Rectal smooth muscle tissue (tissue), 1 donor: ENCODE measurements around the gene MRPL20.

Experiments
- H3K27ac ChIP-seq: one replicate; pipeline ENCODE4 v1.7.0; 2013; ENCODE audit warnings: low read depth, low read length, inconsistent platforms
- H3K27me3 ChIP-seq: one replicate; pipeline ENCODE4 v1.7.0; 2013; ENCODE audit warnings: low read length; ENCODE audit not compliant: control insufficient read depth, insufficient read depth
- H3K36me3 ChIP-seq: one replicate; pipeline ENCODE4 v1.7.0; 2013; ENCODE audit warnings: low read length; ENCODE audit not compliant: control insufficient read depth, insufficient read depth
- H3K4me1 ChIP-seq: one replicate; pipeline ENCODE4 v1.7.0; 2013; ENCODE audit warnings: low read length; ENCODE audit not compliant: control insufficient read depth, insufficient read depth
- H3K4me3 ChIP-seq: one replicate; pipeline ENCODE4 v1.7.0; 2013; ENCODE audit warnings: low read length
- H3K9ac ChIP-seq: one replicate; pipeline ENCODE4 v1.7.0; 2013; ENCODE audit warnings: low read length

Gene MRPL20

DNA sequence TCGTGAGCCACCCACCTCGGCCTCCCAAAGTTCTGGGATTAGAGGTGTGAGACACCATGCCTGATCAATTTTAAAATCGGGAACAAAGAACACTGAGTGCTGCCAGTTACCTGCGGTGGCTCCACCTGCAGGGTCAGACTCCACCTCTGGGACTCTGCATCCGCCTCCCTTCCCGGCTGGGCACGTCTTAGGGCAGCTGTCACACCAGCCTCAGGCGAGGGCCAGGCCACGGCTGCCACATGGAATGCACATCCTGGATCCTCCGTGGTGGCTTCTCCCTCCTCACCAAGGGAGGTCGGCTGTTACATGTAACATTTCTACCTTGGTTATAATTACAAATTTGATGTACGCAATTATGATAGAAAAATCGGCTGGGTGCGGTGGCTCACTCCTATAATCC lies 42.8 kb downstream of the MRPL20 start:
- peaks cover 3% of the 10 kb centered on the region for H3K27me3 ChIP-seq
- H3K4me3 ChIP-seq = no peak overlapping the region
- H3K9ac ChIP-seq = no peak overlapping the region
- peaks cover 20% of the 10 kb centered on the region for H3K4me1 ChIP-seq
- no peaks in the 10 kb centered on the region for H3K36me3 ChIP-seq
- H3K27ac ChIP-seq = no peak overlapping the region

DNA sequence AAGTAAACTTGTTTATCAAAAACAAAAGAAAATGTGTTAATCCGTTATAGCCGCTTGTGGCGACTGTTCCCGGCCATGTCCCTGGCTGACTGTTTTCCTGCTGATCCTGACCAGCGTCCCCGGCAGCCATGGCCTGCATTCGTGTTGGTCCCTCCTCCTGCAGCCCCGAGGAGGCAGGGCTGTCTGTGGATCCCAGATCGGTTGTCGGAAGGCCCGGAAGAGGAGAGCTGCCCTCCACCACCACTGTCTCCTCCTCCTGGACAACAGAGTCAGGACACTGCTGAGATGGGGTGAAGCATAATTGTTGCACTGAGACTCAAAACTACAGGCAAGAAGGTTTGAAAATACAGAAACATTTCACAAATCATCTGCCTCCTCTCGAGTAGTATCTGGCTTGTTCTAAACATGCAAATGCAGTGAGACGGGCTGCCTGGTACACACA lies 45.1 kb downstream of the MRPL20 start:
- peaks cover 25% of the 10 kb centered on the region for H3K4me1 ChIP-seq
- H3K4me3 ChIP-seq = no peak overlapping the region
- H3K27me3 ChIP-seq = peaks cover 3% of the 10 kb centered on the region
- H3K36me3 ChIP-seq = no peaks in the 10 kb centered on the region
- H3K9ac ChIP-seq = no peak overlapping the region
- H3K27ac ChIP-seq = peak overlapping the region; percentile 72

DNA sequence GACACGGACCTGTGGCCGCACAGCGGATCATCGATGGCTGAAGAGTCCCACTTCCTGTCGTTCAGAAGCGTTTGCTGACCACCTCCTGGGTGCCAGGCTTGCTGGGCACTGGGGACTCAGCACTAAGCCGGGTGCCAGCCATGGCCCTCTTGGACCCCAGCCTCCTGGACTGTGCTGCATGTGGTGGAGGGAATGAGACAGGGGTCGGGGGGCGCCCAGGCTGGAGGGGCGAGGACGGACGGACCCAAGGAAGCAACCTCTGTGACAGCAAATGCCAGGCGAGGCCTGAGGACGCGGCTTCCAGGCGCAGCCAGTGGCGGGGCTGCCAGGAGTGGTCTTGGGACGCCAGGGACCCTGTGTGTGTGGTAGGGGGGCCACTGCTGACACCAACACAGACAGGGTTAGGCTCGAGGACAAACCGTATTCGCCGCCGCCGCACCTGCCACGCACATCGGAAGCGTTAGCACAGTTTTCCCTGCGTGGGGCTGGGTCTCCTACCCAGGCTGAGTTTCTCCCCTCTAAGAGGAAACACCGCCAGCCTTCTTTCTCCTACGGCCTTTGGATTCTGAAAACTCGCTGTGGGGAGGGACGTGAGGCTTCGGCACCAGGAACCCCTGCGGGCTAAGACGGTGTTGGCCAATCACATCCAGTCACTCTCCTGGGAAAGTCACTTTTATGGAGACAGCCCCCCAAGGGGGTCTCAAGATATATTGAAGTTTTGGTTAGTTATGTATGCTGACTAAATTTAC lies 45.7 kb downstream of the MRPL20 start:
- Histone ChIP-seq H3K4me1 (peaks cover 25% of the 10 kb centered on the region), H3K27me3 (peaks cover 3% of the 10 kb centered on the region), H3K4me3 (peak overlapping the region; percentile 44), H3K27ac (peak overlapping the region; percentile 72), H3K9ac (no peak overlapping the region), H3K36me3 (no peaks in the 10 kb centered on the region)

DNA sequence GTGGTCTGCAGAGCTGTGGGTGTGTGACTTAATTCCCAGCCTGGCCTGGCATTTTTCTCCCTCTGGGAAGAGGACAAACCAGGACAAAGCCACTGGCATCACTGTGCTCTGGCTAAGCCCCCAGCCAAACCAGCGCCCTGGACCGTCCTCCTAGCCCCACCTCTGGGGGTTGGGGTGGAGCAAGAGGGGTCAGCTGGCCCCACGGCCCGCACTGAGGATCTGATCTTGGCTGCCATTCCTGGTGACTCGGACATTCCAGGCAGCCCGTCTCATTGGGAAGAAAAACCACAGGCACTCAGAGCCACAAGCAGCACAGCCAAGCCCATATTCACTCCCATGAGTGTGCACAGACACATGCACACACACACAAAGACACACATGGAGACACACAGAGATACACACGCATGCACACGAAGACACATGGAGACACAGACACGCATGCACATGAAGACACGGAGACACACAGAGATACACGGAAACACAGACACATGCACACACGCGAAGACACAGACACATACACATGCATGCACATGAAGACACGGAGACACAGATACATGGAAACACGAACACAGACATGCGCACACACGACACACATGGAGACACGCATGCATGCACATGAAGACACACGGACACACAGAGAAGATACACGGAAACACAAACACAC lies 46.5 kb downstream of the MRPL20 start:
- Histone ChIP-seq H3K27me3 (peaks cover 3% of the 10 kb centered on the region), H3K36me3 (no peaks in the 10 kb centered on the region), H3K4me1 (peaks cover 25% of the 10 kb centered on the region), H3K9ac (no peak overlapping the region), H3K4me3 (peak overlapping the region; percentile 44), H3K27ac (peak overlapping the region; percentile 88)

DNA sequence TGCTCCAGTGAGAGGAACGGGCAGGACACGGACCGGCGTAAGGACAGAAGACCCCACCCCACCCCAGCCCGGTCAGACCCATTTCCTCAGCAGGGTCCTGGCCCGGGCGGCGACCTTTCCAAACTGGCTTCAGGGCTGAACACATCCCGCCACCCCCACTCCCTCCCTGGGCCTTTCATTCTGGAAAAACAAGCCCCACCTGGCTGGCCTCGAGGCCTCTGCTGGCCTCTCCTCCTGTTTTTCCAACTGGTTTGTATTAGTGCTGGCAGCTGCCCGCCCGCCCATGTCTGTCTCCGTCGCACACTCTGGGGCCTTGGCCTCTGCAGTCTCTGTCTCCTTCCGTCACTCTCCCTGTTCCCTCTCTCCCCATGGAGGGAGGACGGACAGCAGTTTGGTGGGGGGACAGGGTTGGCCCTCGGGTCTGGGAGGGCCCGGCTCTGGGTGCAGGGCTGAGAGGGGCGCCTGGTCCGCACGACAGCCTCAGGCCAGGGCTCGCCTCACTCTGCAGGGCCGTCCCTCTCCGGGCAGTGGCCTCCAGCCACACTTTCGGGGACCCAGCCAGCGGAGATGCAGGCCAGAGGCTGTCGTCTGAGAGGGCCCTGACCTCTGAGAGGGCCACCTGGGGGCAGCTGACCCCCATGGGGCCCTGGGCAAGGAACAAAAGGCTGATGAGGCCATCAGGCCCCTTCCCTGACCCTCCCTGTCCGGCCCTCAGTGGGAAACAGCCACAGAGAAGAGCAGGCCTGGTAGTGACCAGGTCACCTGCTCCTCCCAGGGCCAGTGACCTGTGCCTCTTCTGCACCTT lies 47.2 kb downstream of the MRPL20 start:
- Histone ChIP-seq H3K9ac (no peak overlapping the region), H3K27ac (peak overlapping the region; percentile 88), H3K36me3 (no peaks in the 10 kb centered on the region), H3K4me1 (peaks cover 25% of the 10 kb centered on the region), H3K27me3 (peaks cover 3% of the 10 kb centered on the region), H3K4me3 (peak overlapping the region; percentile 21)

DNA sequence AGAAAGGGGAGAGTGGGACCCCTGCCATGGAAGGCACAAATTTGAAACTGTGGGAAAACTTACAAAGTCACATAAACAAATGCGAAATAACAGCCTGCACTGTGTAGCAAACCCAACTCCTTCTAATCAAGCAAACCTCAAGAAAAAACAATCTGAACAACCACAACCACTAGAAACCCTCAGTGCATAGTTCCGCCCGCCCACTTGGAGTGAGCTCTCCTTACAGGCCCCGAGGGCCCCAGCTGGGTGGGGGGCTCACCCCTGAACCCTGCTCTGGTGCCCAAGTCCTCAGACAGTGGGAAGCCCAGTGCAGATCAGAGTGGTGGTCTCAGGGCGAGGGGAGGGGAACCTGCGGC lies 47.8 kb downstream of the MRPL20 start:
- peaks cover 27% of the 10 kb centered on the region for H3K4me1 ChIP-seq
- H3K27me3 ChIP-seq = peaks cover 3% of the 10 kb centered on the region
- H3K9ac ChIP-seq = peak overlapping the region; percentile 10
- H3K4me3 ChIP-seq = peak overlapping the region; percentile 81
- no peaks in the 10 kb centered on the region for H3K36me3 ChIP-seq
- H3K27ac ChIP-seq = peak overlapping the region; percentile 88

DNA sequence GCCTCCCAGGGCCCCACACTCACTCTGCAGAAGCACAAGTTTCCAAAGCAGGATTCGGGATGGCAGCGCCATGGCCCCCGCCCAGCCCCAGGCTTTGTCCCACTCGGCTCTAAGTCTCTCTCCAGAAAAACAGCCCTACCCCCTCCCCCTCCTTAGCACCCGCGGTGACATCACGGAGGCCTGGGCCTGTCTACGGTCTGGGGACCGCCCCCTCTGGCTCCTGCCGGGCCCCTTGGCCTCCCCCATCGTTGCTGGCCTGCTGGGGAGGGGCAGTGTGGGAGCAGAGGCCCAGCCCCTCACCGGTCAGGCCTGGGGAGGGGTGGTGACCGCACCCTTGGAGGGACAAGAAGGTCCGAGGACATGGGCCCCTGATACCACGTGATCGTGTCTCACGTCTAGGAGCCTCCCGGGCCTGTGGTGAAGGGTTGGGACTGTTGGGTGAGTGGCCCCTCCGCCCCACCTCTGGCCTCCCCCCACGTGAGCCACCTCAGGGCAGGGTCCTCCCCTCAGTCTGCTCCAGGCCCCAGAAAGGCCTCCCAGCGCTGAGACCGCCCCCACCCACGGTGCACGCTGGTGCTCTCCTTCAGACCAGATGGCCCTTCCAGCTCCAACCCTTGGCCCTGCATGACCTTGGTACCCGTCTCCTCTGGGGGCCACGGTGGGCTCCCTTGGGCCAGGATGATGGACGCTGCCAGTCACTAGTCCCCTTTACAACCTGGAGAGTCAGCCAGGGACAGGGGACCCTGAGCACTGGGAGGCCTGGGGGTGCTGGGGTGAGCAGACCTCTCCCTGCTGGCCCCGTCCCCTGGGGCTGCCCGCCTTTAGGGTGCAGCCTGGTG lies 48.4 kb downstream of the MRPL20 start, which contains the start of gene MXRA8:
Gene MXRA8, minus strand, starts transcription at position 123 of the 839 bp plus-strand sequence. Its CDS starts 51 bp downstream, at position 72.
- peaks cover 27% of the 10 kb centered on the region for H3K4me1 ChIP-seq
- H3K27ac ChIP-seq = peak within 1 kb of the TSS; percentile 88
- no peaks in the 10 kb centered on the region for H3K36me3 ChIP-seq
- peaks cover 3% of the 10 kb centered on the region for H3K27me3 ChIP-seq
- H3K9ac ChIP-seq = peak within 1 kb of the TSS; percentile 49
- peak within 1 kb of the TSS; percentile 81 for H3K4me3 ChIP-seq

DNA sequence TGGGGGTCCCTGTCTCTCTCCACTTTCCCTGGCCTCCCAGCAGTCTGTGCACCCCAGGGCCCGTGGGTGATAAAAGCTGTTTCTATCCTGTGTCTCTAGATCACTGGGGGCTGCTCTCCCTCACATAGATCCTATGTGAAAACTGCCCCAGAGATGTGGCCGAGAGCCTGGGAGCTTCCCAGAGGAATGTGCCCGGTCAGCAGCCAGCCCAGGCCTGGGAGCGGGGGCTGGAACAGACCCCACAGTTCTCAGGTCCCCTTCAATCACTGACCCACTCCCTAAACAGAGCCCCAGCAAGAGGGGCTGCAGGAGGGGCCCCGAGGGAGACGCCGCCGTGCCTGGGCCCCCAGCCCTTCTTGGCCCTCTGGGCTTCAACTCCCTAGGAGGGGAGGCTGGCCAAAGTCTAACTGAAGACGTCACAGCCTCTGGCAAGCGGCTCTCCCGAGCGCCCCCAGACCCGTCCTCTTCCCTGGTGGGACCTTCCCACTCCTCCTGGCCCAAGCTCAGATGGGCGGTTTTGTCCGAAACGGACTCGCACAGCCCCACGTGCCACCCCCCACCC lies 49.1 kb downstream of the MRPL20 start:
- H3K27me3 ChIP-seq = peaks cover 5% of the 10 kb centered on the region
- H3K4me1 ChIP-seq = peaks cover 27% of the 10 kb centered on the region
- H3K4me3 ChIP-seq = peak overlapping the region; percentile 81
- no peaks in the 10 kb centered on the region for H3K36me3 ChIP-seq
- H3K27ac ChIP-seq = peak overlapping the region; percentile 88
- H3K9ac ChIP-seq = peak overlapping the region; percentile 49

DNA sequence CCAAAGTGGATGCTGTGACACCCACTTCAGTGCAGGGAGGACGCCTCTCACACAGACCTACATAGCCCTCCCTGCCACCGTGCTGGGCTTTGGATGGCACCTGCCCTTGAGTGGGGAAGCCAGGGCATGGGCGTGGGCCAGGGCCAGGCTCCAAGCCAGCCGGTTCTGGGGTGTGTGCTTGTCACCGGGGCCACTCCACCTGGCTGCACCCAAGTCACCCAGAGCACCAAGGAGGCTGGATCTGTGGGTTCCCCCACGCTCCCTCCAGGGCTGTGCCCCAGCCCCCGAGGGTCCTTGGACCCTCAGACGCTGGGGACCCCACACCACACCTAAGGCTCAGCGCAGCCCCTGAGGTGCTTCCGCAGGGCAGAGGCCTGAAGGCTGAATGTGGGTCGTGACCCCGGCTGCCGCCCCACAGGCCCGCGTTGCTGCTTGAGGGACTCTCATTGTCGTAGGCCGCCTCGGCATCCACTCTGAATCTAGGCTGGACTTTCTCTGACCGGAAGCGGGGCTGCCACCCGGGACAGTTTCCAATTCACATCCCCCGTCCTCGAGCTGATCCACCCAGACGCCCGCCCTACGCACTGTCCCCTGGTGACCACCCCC lies 50.2 kb downstream of the MRPL20 start:
- Histone ChIP-seq H3K27ac (peak overlapping the region; percentile 88), H3K4me1 (peaks cover 27% of the 10 kb centered on the region), H3K9ac (no peak overlapping the region), H3K27me3 (peaks cover 8% of the 10 kb centered on the region), H3K4me3 (peak overlapping the region; percentile 81), H3K36me3 (no peaks in the 10 kb centered on the region)

DNA sequence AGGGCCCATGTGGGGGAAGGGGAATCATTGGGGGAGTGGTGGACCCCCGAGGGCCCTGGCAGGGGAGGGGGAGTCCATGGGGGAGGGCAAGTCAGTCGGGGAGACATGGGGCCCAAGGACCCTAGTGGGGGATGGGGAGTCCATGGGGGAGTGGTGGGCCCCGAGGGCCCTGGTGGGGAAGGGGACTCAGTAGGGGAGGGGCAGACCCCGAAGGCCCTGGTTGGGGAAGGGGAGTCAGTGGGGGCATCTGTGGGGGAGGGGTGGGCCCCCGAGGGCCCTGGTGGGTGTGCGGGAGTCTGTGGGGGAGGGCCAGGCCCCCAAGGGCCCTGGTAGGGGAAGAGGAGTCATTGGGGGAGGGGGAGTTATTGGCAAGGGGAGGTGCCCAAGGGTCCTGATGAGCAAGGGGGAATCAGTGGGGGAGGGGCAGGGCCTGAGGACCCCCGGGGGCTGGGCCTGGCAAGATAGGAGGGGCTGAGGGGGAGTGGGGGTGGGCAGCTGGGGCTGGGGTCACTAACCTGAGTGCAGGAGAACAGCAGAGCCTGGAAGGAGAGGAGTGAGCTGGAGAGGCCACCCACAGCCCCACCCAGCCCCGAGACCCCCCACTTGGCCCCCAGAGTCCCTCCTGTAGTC lies 50.8 kb downstream of the MRPL20 start:
- H3K36me3 ChIP-seq = no peaks in the 10 kb centered on the region
- H3K27me3 ChIP-seq = peaks cover 8% of the 10 kb centered on the region
- no peak overlapping the region for H3K9ac ChIP-seq
- H3K4me1 ChIP-seq = peaks cover 22% of the 10 kb centered on the region
- peak overlapping the region; percentile 88 for H3K27ac ChIP-seq
- peak overlapping the region; percentile 81 for H3K4me3 ChIP-seq

DNA sequence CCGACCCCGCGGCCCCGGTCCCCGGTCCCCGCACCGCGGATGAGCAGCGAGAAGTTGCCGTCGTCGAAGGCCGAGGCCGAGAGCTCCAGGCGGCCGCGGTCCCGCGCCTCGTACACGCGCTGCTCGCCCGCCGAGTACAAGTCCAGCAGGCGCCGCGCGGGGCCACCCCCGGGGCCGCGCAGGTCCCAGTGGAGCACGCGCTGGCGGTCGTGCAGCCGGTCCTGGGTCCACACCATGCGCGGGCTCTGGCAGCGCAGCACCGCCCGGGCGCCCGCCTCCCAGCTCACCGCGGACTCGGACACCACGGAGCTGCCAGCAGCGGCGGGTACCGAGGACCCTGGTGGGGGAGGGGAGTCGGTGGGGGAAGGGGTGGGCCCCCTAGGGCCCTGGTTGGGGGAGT lies 51.7 kb downstream of the MRPL20 start:
- no peaks in the 10 kb centered on the region for H3K36me3 ChIP-seq
- H3K4me1 ChIP-seq = peaks cover 15% of the 10 kb centered on the region
- H3K27me3 ChIP-seq = peaks cover 5% of the 10 kb centered on the region
- H3K27ac ChIP-seq = peak overlapping the region; percentile 14
- no peak overlapping the region for H3K9ac ChIP-seq
- H3K4me3 ChIP-seq = no peak overlapping the region
